ENCODE measurements around the gene CDH23. TPM values are rescaled to one million over a fixed set of nuclear protein-coding genes. Genes with fewer than 3 reads are reported as not detected.

Gene CDH23
- total RNA-seq, 1 donor from 2014 or later, result 10.3 TPM

- Histone ChIP-seq H3K27ac (no peak overlapping the region), H3K27me3 (no peaks in the 10 kb centered on the region), H3K4me3 (no peak overlapping the region), H3K4me1 (no peaks in the 10 kb centered on the region), H3K36me3 (no peaks in the 10 kb centered on the region), H3K9me3 (no peaks in the 10 kb centered on the region)
- TF ChIP-seq CTCF (IDR thresholded peaks at IDR 0.05), result no peak
- no peak for TF ChIP-seq POLR2A (IDR thresholded peaks at IDR 0.05)
- TF ChIP-seq POLR2AphosphoS5 (IDR thresholded peaks at IDR 0.05; ENCODE audit: insufficient read depth in 1 of 2, low read depth in 1 of 2), result no peak
- intact Hi-C loops (cut with DNase I), result no loop called here
- no peak for DNase-seq (ENCODE audit: extremely low spot score in 2 of 2)
Observed at GRCh38 chr10:71457908-71458307, 61.2 kb downstream of the CDH23 start.

DNA sequence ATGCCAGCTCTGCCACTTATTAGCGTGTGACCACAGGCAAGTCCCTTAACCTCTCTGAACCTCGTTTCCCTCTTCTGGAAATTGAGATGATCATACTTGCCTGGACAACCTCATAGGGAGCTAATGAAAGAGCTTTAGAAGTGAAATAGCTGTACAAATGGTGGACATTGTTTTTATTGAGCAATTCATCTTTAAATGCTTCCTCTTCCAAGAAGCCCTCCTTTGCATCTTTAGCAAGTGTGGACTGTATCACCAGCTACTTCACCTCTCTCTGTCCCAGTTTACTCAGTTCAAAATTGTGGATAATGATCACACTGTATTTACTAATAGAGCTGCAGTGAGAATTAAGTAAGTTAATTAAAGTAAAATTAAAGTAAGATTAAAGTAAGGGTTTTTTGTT, 61.7 kb downstream of the CDH23 start:
- Histone ChIP-seq H3K27me3 (no peaks in the 10 kb centered on the region), H3K4me3 (no peak overlapping the region), H3K4me1 (no peaks in the 10 kb centered on the region), H3K36me3 (no peaks in the 10 kb centered on the region), H3K27ac (no peak overlapping the region), H3K9me3 (no peaks in the 10 kb centered on the region)
- TF ChIP-seq POLR2A (IDR thresholded peaks at IDR 0.05) (no peak), POLR2AphosphoS5 (IDR thresholded peaks at IDR 0.05; ENCODE audit: insufficient read depth in 1 of 2, low read depth in 1 of 2) (no peak), CTCF (IDR thresholded peaks at IDR 0.05) (no peak)
- DNase-seq (ENCODE audit: extremely low spot score in 2 of 2), result no peak
- intact Hi-C loops (cut with DNase I), result no loop called here

- H3K36me3 ChIP-seq, result no peaks in the 10 kb centered on the region
- no peak for TF ChIP-seq CTCF (IDR thresholded peaks at IDR 0.05)
- TF ChIP-seq POLR2AphosphoS5 (IDR thresholded peaks at IDR 0.05; ENCODE audit: insufficient read depth in 1 of 2, low read depth in 1 of 2), result no peak
- no peak for TF ChIP-seq POLR2A (IDR thresholded peaks at IDR 0.05)
- DNase-seq (ENCODE audit: extremely low spot score in 2 of 2), result no peak
- intact Hi-C loops (cut with DNase I), result no loop called here
- no peak overlapping the region for H3K4me3 ChIP-seq
- no peaks in the 10 kb centered on the region for H3K27me3 ChIP-seq
- no peak overlapping the region for H3K27ac ChIP-seq
- no peaks in the 10 kb centered on the region for H3K4me1 ChIP-seq
- no peaks in the 10 kb centered on the region for H3K9me3 ChIP-seq
Observed at GRCh38 chr10:71459513-71459912, 62.8 kb downstream of the CDH23 start.

GRCh38 chr10:71460615-71461014, 63.9 kb downstream of the CDH23 start:
- no peak for DNase-seq (ENCODE audit: extremely low spot score in 2 of 2)
- H3K27me3 ChIP-seq, result no peaks in the 10 kb centered on the region
- intact Hi-C loops (cut with DNase I), result no loop called here
- H3K36me3 ChIP-seq, result no peaks in the 10 kb centered on the region
- no peak overlapping the region for H3K27ac ChIP-seq
- H3K4me3 ChIP-seq, result no peak overlapping the region
- TF ChIP-seq POLR2AphosphoS5 (IDR thresholded peaks at IDR 0.05; ENCODE audit: insufficient read depth in 1 of 2, low read depth in 1 of 2) (no peak), POLR2A (IDR thresholded peaks at IDR 0.05) (no peak), CTCF (IDR thresholded peaks at IDR 0.05) (no peak)
- H3K4me1 ChIP-seq, result no peaks in the 10 kb centered on the region
- H3K9me3 ChIP-seq, result no peaks in the 10 kb centered on the region

GRCh38 chr10:71461457-71461856, 64.7 kb downstream of the CDH23 start:
- no peaks in the 10 kb centered on the region for H3K27me3 ChIP-seq
- H3K27ac ChIP-seq, result no peak overlapping the region
- H3K9me3 ChIP-seq, result no peaks in the 10 kb centered on the region
- H3K4me3 ChIP-seq, result no peak overlapping the region
- DNase-seq (ENCODE audit: extremely low spot score in 2 of 2), result no peak
- intact Hi-C loops (cut with DNase I), result no loop called here
- H3K4me1 ChIP-seq, result no peaks in the 10 kb centered on the region
- no peaks in the 10 kb centered on the region for H3K36me3 ChIP-seq
- no peak for TF ChIP-seq POLR2AphosphoS5 (IDR thresholded peaks at IDR 0.05; ENCODE audit: insufficient read depth in 1 of 2, low read depth in 1 of 2)
- TF ChIP-seq POLR2A (IDR thresholded peaks at IDR 0.05), result no peak
- no peak for TF ChIP-seq CTCF (IDR thresholded peaks at IDR 0.05)

All from vagina (tissue), 2 donors.